H4 (cell line): ENCODE results near the gene SLC39A13. TPM values are rescaled to one million over a fixed set of nuclear protein-coding genes. Genes with fewer than 3 reads are reported as not detected.

Experiments used
- DNase-seq: peaks from one replicate; pipeline ENCODE4 v3.0.0-alpha.2; 2015; ENCODE audit warnings: low spot score
- total RNA-seq: library from RNA; depleted of rRNA; stranded (reverse); fragments of >200 nt; shearing (Covaris generic); gene quantifications from 2 replicates; pipeline ENCODE4 v1.2.3, GENCODE V29; 2014; rRNA removed

The SLC39A13 gene
- total RNA-seq, result 8.5 and 9.1 TPM in 2 replicates

DNA sequence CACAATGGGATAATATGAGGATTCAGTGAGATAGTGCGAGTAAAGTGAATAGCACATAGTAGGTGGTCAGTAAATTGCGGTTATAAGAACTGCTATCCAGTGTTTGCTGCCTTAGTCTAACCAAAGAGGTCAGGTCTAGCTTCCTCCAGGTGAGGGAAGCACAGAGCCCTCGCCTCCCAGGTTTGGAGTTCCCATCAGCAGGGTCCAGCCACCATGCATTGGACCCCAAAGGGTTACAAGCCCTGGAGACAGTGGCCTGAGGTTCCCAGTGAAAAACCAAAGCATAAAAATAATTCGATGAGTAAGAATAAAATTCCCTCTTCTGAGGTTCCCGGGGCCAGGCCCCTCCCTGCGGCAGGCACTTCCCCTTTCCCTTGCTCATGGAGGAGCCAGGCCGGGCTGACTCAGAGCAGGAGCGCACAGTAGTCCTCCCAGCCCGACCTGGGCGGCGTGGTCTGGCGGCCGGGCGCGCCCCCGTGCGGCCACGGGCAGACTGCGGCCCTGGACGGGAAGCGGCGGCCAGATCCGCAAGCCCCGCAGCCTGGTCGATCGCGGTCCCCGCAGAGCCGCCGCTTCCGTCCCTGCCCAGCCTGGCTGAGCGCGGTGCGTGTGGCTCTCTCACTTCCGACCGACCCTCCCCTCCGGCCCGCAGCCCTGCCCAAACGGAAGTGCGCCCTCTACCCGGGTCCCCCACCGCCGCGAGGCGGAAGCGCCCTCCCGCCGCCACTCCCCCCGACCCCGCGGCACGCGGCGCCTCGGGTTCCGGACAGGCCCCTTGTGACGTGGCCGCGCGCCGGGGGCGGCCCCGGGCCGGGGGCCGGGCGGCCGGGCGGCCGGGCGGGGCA, at the start of gene SLC39A13:
TSS of gene SLC39A13 (plus strand) at position 845 of the 845 bp plus-strand sequence. CDS start 1,505 bp downstream, outside the sequence.
- DNase-seq, result peak; percentile 86

DNA sequence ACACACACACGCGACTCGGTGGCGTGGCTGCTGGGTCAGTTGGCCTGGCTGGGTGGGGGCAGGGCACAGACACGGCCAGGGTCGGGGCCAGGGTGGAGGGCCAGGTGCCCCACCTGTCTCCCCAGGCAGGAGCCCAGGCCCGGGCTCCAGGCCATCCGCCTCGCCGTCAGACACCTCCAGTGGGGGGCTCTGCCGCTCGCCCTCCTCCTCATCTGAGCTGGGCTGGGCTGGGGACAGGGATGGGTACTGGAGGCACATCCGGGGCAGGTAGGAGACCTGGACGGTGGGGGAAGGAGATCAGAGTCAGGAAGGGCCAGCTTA, 49.7 kb upstream of the SLC39A13 start:
- DNase-seq, result no peak

DNA sequence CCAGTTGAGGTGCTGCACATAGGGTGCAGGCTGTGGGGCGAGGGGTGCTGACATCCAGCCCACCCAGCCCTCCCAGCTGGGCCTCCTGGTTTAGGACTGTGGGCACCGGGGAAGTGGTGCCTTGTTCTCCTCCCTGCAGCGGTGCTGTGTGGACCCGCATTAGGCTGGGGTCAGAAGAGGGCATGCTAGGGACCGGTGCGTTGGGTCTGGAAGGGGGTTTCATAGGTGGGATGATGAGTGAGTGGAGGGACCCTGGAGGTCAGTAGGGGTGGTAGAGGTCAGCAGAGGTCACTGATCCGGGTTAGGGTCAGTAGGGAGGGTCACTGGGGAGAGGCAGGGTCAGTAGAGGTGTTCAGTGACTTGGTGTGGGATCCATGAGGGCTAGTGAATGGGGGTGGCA, 49.2 kb upstream of the SLC39A13 start:
- DNase-seq, result no peak

DNA sequence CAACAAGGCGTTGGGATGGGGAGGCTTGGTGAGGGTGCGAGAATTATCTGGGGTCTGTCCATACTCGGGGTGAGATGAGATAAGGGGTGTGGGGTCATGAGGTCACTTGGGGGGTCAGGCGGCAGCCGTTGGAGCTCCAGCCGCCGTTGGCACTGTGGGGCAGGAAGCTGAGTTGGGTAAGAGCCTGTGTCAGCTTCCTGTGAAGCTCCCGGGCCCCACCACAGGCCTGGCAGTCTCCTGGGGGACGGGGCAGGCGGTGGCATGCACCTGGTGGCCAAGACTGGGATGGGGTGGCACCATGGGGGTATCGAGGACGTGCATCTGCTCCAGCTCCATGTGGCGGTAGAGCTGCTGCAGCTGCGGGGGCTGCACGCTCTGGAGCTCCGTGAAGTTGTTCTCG, 48.8 kb upstream of the SLC39A13 start:
- no peak for DNase-seq

DNA sequence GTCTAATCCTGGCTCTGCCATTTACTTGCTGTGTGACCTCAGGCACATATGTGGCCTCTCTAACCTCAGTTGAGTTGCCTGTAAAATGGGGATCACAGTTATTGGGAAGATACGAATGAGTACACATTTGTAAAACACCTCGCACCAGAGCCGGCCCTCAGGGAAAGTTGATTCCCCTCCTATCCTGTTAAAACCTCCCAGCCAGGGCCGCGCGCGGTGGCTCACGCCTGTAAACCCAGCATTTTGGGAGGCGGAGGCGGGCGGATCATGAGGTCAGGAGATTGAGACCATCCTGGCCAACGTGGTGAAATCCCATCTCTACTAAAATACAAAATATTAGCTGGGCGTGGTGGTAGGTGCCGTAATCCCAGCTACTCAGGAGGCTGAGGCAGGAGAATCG, 48.0 kb upstream of the SLC39A13 start:
- no peak for DNase-seq

DNA sequence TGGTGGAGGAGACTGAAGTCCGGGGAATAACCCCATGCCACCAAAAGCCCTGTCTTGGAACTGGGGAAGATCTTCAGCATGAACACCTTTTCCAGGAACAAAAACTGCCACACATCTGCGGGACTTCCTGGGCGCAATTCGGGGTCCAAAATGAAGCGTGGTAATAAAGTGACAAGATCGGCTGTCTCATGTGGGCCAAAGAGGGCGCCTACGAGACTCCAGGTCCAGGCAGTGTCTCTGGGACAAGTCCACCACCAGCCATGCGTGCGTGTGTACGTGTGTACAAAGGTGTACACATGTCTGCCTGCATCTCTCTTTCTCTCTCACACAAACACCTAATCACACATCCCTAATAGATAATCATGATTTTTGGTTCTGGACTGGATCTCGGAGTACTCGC, 47.0 kb upstream of the SLC39A13 start:
- DNase-seq, result no peak

DNA sequence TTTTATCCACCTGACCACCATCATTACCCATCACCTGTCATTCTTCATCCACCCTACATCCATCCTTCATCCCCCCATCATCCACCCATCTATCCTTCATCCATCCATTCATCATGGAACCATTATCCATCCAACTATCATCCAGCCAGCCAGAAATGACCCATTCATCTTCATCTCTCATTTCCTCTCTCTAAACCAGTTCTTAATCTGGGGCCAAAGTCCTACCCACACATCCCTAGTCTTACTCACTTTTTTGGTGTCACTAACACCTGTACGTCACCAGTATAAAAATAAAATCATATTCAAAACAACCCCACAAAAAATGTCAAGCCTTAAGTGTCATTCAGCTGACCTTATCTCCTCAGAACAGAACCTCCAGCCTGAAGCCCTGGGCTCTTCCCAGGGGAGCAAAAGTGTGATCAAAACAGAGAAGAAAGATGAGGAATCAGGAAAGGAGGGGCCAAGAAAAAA, 42.3 kb upstream of the SLC39A13 start:
- DNase-seq, result no peak

DNA sequence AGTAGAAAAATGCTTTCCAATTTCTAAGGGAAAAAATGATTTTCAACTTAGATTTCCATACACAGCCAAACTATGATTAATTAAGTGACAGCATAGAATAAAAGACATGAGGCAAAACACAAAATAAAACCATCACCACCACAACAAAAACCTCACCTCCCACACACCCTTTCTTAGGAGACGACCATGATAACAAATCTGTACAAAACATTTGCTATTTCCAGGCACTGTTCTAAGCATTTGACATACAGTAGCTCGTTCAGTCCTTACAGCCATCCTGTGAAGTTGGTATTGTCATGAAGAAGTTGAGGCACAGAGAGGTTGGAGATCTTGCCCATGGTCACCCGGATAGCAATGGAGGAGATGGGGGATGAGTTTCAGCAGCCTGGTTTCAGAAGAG, 38.7 kb upstream of the SLC39A13 start:
- DNase-seq, result no peak

DNA sequence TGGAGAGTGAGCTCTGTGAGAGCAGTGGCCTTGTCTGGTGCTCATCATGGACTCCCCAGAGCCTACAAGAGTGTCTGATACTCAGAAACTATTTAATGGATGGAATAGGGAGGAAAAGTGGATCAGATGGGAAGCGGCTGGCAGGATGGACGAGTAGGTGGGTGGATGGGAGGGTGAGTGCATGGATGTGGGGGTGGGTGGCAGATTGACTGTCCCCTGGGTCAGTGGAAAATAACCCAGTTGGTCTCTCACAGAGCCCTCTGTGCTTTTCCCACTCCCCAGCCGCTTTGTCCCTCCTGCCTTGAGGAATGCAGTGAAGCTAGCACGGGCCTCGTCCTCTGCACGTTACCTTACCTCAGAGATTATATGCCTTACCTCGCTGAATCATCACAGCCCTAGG, 36.0 kb upstream of the SLC39A13 start:
- no peak for DNase-seq

DNA sequence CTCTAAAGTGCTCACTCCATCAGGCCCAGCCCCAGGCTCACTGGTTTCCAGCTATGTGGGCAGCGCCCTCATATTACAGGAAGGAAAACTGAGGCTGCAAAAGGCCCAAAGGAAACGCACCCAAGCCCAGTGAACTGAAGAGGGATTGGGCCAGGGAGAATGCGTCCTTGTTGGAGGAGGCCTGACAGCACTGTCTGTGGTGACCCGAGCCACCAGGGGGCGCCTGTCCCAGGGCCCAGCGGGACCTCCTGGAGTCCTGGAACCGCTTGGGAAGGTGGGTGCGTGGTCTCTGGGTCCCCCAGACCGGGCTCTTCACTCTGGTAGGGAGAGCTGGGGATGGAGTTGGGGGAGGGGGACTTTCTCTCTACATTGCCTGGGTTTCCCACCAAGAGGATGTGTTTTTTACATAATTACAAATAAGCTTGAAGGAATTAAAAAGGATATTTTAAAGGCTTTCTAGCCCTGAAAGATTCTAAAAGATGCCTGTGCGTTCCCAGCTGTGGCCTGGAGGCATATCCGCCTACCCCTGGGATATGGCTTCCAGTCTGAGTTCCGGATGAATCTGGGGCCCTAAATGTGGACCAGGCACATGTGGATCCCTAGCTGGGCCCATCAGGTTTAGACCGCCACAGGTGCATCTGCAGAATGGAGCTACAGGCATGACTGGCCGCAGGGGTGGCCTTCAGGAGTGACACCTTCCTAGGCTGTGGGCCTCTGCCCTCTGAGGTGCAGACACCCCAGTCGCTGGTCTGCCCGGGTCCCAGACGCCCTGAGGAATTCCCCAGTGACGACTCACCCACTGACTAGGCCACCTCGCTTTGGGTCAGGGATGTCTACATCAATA, 34.3 kb upstream of the SLC39A13 start:
- peak; percentile 27 for DNase-seq

DNA sequence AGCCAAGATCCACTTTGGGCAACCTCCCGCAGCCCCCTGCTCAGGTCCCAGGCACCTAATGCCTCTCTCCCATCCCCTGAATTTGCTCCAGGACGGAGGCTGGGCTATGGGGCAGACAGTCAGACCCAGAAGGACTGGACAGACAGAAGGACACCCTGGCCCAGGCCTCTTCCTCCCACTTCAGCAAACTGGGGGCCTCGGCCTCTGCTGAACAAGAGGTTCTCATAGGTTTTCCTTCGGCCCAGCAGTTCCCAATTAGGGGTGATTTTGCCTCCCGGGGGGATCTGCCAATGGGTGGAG, 33.7 kb upstream of the SLC39A13 start:
- no peak for DNase-seq

DNA sequence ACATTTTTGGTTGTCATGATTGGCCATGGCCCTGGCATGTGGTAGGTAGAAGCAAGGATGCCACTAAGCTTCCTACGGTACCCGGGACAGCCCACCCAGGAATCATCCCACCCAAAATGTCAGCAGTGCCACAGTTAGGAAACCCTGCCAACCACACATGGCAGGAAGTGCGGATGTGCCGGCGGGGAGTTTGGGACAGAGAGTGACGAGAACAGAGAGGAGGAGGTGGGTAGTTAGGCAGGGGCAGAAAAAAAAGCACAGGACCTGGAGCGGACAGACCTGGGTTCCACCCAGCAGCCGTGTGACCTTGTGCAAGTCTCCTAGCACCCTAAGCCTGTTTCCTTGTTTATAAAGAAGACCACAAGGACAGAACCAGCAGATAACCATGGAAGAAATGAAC, 33.4 kb upstream of the SLC39A13 start:
- no peak for DNase-seq

DNA sequence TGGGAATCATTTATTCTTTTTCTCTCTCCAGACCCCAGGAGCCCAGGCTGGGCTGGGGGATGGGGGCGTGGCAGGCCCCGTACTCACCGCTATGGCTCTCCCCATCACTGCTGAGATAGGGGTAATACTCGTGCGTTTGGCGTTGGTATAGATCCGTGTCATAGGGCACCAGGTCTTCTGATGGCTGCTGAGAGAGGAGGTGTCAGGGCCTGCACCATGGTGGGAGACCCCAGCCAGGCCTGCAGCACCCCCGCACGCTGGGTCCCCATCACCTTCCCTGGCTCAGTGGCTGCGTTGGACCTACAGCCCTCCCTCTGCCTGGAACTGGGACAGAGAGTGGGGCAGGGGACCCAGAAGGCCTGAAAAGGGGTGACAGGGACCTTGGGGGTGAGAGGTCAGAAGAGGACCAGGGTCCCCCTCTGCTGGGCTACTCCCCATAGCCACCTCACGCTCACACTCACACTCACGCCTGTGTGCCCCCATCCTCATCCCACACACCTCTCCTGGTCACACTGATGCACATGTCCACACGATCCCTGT, 32.8 kb upstream of the SLC39A13 start:
- DNase-seq, result no peak

DNA sequence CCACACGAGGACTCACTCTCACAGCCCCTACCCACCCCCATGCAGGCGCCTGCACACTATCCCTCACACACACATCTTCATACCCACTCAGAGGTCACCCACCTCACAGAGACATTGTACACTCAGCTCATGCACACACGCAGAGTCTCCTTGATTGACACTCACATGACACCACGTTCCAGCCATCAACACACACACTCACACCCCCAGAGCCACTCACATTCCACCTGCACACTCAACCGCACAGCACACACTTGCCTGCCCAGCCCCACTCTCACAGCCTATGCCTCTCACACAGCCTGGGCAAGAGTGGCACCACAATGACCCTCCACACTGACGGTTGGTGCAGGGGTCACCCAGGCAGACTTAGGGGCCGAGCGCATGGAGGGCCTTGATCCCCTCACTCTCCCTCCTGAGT, 32.3 kb upstream of the SLC39A13 start:
- DNase-seq, result no peak

DNA sequence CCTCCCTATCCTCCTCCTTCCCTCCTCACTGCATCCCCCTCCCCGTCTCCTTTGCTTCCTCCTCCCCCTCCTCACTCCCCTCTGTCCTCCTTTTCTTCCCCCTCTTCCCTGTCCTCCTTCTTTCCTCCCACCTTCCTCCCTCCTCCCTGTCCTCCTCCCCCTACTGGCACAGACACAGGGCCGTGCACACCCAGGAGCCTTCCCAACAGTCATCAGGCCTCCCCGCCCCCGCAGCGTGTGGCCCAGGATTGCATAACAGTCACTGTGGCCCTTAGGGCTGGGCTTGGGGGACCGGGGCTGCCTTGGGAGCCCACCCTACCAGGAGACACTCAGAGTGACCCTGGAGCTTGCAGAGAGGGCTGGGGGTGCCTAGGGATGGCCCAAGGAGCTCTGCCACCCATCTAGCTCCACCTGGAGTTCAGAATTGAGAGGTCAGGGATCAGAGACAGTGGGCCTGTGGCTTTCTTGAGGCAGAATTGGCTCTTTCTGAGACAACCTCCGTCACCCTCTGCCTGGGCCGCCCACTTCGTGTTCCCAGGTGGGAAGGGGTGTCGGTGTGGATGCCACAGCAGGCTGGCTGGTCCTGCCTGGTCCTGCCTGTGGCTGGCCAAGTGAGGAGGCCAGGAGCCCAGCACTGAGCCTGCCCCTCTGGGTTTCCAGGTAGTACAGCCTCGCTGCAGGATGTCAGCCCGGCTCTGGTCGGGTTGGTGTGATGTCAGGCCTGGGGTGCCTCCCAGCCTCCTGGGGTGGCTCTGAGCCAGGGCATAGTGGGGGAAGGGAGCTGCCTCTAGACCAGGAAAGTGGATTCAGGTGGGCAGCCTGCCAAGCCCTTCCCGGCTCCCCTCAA, 31.6 kb upstream of the SLC39A13 start:
- DNase-seq, result no peak

DNA sequence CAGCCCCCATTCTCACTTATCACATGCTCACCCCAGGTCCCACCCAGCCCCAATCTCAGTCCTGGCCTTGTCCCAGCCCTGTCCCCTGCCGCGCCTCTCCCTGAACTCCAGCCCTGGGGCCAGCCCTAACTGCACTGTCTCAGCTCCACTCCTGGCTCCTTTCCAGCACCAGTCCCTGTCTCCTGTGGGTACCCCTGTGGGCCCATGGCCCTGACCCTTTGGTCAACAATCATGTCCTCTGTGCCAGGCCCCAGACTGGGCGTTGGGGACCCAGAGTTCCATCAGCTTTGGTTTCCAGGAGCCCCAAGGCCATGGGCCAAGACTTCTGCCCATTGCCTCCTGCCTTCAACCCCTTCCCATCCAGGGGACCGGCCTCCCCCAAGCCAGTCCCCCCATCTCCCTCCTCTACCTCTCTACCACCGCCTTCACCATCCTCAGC, 30.8 kb upstream of the SLC39A13 start:
- DNase-seq, result no peak

DNA sequence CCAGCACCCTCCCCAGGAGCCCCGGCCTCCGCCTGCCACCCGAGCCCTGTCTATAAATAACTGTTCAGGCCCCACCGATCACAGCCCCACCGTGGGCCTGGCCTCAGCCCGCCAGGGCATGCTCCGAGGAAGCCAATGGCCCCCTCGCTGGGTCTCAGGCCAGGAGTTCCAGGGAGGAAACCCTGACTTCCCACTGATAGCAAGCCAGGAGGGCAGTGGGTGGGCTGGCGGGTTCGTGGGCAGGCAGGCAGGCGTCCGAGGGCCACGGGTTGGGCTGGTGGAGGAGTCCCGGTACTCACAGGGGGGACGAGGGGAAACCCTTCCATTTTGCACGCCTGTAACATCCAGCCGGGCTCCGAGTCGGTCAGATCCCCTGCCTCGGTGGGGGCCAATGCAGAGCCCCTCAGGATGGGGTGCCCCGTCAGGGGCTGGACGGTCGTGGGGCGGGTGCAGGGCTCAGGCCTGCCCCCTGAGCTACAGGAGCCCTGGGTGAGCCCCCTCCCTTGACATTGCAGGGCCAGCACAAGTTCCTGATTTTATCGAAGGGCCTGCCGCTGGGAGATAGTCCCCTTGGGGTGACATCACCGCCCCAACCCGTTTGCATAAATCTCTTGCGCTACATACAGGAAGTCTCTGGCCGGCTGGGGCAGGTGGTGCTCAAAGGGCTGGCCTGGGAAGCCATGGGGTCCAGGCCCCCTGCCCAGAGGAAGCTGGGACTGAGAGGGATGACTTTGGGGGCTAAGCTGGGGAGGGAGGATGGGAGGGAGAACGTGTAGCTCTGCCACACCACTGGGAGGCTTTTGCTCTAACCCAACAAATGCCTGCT, 30.2 kb upstream of the SLC39A13 start, which contains the start of gene SPI1:
TSS of gene SPI1 (minus strand) at position 538 of the 826 bp plus-strand sequence. CDS start at position 344, 194 bp downstream.
- no peak for DNase-seq

DNA sequence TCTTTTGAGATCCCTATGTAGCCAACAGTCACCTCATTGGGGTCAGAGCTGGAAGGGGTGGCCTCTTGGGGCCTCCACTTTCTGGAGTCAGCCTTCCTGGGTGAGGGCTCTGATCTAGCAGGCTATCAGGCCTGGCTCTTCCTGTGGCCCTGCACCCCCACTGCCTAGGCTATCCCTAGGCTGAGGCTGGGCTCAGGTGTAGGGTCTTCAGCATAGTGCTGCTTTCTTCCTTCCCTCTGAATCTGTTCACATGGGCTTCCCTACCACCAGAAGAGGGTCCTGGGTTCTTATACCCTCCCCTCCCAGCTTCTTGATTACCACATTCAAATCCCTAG, 29.6 kb upstream of the SLC39A13 start:
- DNase-seq, result no peak

DNA sequence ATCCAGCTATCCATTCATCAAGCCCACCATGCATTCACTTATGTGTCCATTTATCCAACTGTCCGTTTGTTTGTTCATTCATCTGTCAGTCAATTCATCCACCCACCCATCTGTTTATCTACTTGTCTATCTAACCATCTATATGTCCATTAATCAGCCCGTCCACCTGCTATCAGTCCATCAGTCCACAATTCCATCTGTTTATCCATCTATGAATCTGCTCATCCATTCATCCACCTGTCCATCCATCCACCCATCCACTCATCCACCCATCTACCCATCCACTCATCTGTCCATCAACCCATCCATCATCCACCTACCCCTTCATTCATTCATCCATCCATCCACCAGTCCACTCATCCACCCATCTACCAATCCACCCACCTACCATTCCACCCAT, 29.1 kb upstream of the SLC39A13 start:
- DNase-seq, result no peak

DNA sequence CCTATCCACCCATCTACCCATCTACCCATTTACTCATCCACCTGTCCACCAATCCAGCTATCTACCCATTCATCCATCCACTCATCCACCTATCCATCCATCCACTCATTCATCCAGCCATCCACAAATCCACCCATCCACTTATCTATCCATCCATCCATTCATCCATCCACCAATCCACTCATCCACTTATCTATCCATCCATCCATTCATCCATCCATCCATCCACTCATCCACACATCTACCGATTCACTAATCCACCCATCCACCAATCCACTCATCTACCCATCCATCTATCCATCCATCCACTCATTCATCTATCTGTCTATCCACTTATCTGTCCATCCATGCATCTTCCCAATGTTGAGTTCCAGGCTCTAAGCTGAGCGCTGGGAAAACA, 28.3 kb upstream of the SLC39A13 start:
- DNase-seq, result no peak

DNA sequence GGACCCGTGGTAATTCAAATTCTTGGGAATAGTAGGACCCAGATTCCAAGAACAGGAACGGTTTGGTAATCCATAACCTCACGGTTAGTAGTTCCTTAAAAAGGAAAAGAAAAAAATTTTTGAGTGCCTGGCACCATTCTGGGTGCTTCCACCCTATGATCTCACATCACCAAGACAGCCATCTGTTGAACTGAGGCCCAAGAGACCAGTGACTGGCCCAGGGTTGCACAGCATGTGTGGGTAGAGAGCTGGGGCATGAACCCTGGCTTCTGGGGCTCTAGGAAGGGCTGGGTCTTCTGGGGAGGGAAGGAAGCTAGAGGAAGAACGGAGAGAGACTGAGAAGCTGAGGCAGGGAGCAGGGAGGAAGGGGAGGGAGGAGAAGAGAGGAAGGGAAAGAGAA, 25.3 kb upstream of the SLC39A13 start:
- no peak for DNase-seq
